Astrocyte of the spinal cord (primary cell): ENCODE data around the gene APLP2.

Source experiments
- DNase-seq: peaks from one replicate; pipeline ENCODE4 v3.0.0; 2011; ENCODE audit warnings: low read depth, low spot score
- H3K4me3 ChIP-seq: 2 replicates; pipeline ENCODE4 v1.5.1; 2011; ENCODE audit warnings: low read depth, mild to moderate bottlenecking, low read length, moderate library complexity
- CTCF ChIP-seq: IDR thresholded peaks from 2 replicates; pipeline ENCODE4 v1.5.1; 2012; ENCODE audit warnings: low read depth, mild to moderate bottlenecking, low read length, inconsistent platforms
- in situ Hi-C: cut with HindIII; loops from 2 replicates; pipeline ENCODE4 v1.10.0; 2017; ENCODE audit warnings: low sequenced_read_pairs

The APLP2 gene

GRCh38 chr11:130175898-130176297 is 106.2 kb downstream of the APLP2 start:
- no peak for TF ChIP-seq CTCF
- H3K4me3 ChIP-seq = no peak overlapping the region
- in situ Hi-C loops = no loop called here
- DNase-seq = no peak

- no peak for TF ChIP-seq CTCF
- in situ Hi-C loops = no loop called here
- DNase-seq = no peak
- H3K4me3 ChIP-seq = no peak overlapping the region
Measured at GRCh38 chr11:130177782-130178181, 108.1 kb downstream of the APLP2 start.

- in situ Hi-C loops = no loop called here
- no peak for TF ChIP-seq CTCF
- no peak for DNase-seq
- H3K4me3 ChIP-seq = no peak overlapping the region
Measured at GRCh38 chr11:130178441-130179339, 109.0 kb downstream of the APLP2 start.

GRCh38 chr11:130179396-130180306 is 110.0 kb downstream of the APLP2 start:
- in situ Hi-C loops = no loop called here
- no peak for TF ChIP-seq CTCF
- H3K4me3 ChIP-seq = no peak overlapping the region
- no peak for DNase-seq

GRCh38 chr11:130180491-130180890 is 110.8 kb downstream of the APLP2 start:
- TF ChIP-seq CTCF = no peak
- in situ Hi-C loops = no loop called here
- H3K4me3 ChIP-seq = no peak overlapping the region
- DNase-seq = peak; percentile 35

GRCh38 chr11:130180896-130181294 is 111.2 kb downstream of the APLP2 start:
- no peak for DNase-seq
- no peak overlapping the region for H3K4me3 ChIP-seq
- no peak for TF ChIP-seq CTCF
- in situ Hi-C loops = no loop called here
